Fibroblast of gingiva (primary cell): ENCODE results near the gene CES2.
A peak's percentile ranks its signal among the peaks of the same experiment; 100 is the strongest.
"Not testable (repeated sequence)": the region's sequence is repeated elsewhere in the genome, so short reads cannot be mapped to it uniquely, and the experiment has no call there.

Experiments
- DNase-seq: peaks from one replicate; pipeline ENCODE4 v3.0.0-alpha.2; 2011; ENCODE audit warnings: low read depth

The CES2 gene

GRCh38 chr16:66984892-66985311 lies 49.6 kb downstream of the CES2 start:
- no peak for DNase-seq

- no peak for DNase-seq
These were observed 51.2 kb downstream of the CES2 start for GRCh38 chr16:66986559-66986958.

- DNase-seq, result peak; percentile 74
These were observed 53.0 kb downstream of the CES2 start, which contains the start of gene CES4A for GRCh38 chr16:66988197-66988788. TSS of gene CES4A (plus strand) at chr16:66988589. CDS start at chr16:66988773, 184 bp downstream.

GRCh38 chr16:66991545-66992077 lies 56.3 kb downstream of the CES2 start:
- no peak for DNase-seq

GRCh38 chr16:66993558-66993957 lies 58.2 kb downstream of the CES2 start:
- not testable (repeated sequence) for DNase-seq
